Endothelial cell (in vitro differentiated cells): ENCODE results near the gene EPN1. TPM values are rescaled to one million over a fixed set of nuclear protein-coding genes. Genes with fewer than 3 reads are reported as not detected.

Source experiments
- DNase-seq: peaks from one replicate; pipeline ENCODE4 v3.0.0; 2021; ENCODE audit warnings: low spot score
- H3K27ac Mint-ChIP-seq: one replicate; pipeline ENCODE4 v1.8.0; 2021; ENCODE audit warnings: mixed read lengths, inconsistent platforms; ENCODE audit not compliant: unreplicated experiment
- H3K27me3 Mint-ChIP-seq: one replicate; pipeline ENCODE4 v1.8.0; 2021; ENCODE audit warnings: mild to moderate bottlenecking, moderate library complexity, mixed read lengths, inconsistent platforms; ENCODE audit not compliant: unreplicated experiment
- H3K36me3 Mint-ChIP-seq: one replicate; pipeline ENCODE4 v1.8.0; 2021; ENCODE audit warnings: mild to moderate bottlenecking, low read depth, mixed read lengths, inconsistent platforms; ENCODE audit not compliant: unreplicated experiment
- H3K4me1 Mint-ChIP-seq: one replicate; pipeline ENCODE4 v1.8.0; 2021; ENCODE audit warnings: mild to moderate bottlenecking, mixed read lengths, inconsistent platforms; ENCODE audit not compliant: unreplicated experiment
- H3K4me3 Mint-ChIP-seq: one replicate; pipeline ENCODE4 v1.8.0; 2021; ENCODE audit warnings: mild to moderate bottlenecking, mixed read lengths, inconsistent platforms; ENCODE audit not compliant: unreplicated experiment
- H3K9me3 Mint-ChIP-seq: one replicate; pipeline ENCODE4 v1.8.0; 2021; ENCODE audit warnings: mixed read lengths, inconsistent platforms; ENCODE audit not compliant: unreplicated experiment
- CTCF ChIP-seq: fragments of 200-600 bp; sonication (generic); IDR thresholded peaks from one replicate; pipeline ENCODE4 v1.5.0; 2021; ENCODE audit warnings: antibody characterized with exemption; ENCODE audit not compliant: unreplicated experiment
- total RNA-seq: library from RNA; stranded (reverse); fragmentation: NEBNext Ultra II Directional; extraction: Animal tissue kit (Norgen Biotek cat#: 25700); gene quantifications from one replicate; pipeline ENCODE4 v1.2.1, GENCODE V29; 2021; ENCODE audit not compliant: unreplicated experiment

EPN1 gene
- total RNA-seq, 1 donor from 2014 or later: 250 TPM

- TF ChIP-seq CTCF: no peak
- H3K4me3 Mint-ChIP-seq: peak overlapping the region; percentile 74
These were observed 13.2 kb upstream of the EPN1 start for GRCh38 chr19:55661826-55662225.

GRCh38 chr19:55663846-55664536 is 11.0 kb upstream of the EPN1 start:
- H3K4me1 Mint-ChIP-seq: peaks cover 41% of the 10 kb centered on the region
- peak overlapping the region; percentile 93 for H3K27ac Mint-ChIP-seq
- no peak overlapping the region for H3K4me3 Mint-ChIP-seq
- no peak for DNase-seq
- H3K9me3 Mint-ChIP-seq: no peaks in the 10 kb centered on the region
- TF ChIP-seq CTCF: no peak
- peaks cover 61% of the 10 kb centered on the region for H3K36me3 Mint-ChIP-seq
- H3K27me3 Mint-ChIP-seq: peaks cover 40% of the 10 kb centered on the region

More at GRCh38 chr19:55661826-55662225, 13.2 kb upstream of the EPN1 start:
- peaks cover 54% of the 10 kb centered on the region for H3K36me3 Mint-ChIP-seq
- H3K9me3 Mint-ChIP-seq: no peaks in the 10 kb centered on the region
- H3K27ac Mint-ChIP-seq: peak overlapping the region; percentile 77
- peaks cover 58% of the 10 kb centered on the region for H3K4me1 Mint-ChIP-seq
- DNase-seq: no peak
- H3K27me3 Mint-ChIP-seq: peaks cover 37% of the 10 kb centered on the region

- H3K27me3 Mint-ChIP-seq: peaks cover 40% of the 10 kb centered on the region
- no peaks in the 10 kb centered on the region for H3K9me3 Mint-ChIP-seq
- peaks cover 27% of the 10 kb centered on the region for H3K4me1 Mint-ChIP-seq
- no peak for DNase-seq
- no peak for TF ChIP-seq CTCF
- H3K27ac Mint-ChIP-seq: no peak overlapping the region
- H3K4me3 Mint-ChIP-seq: no peak overlapping the region
- H3K36me3 Mint-ChIP-seq: peaks cover 68% of the 10 kb centered on the region
These were observed 8.6 kb upstream of the EPN1 start for GRCh38 chr19:55666343-55667005.

GRCh38 chr19:55667006-55667381 is 8.0 kb upstream of the EPN1 start:
- Mint-ChIP-seq H3K4me3 (no peak overlapping the region), H3K4me1 (peaks cover 22% of the 10 kb centered on the region), H3K27ac (peak overlapping the region; percentile 18), H3K27me3 (peaks cover 36% of the 10 kb centered on the region), H3K9me3 (no peaks in the 10 kb centered on the region), H3K36me3 (peaks cover 64% of the 10 kb centered on the region)
- no peak for TF ChIP-seq CTCF
- no peak for DNase-seq

GRCh38 chr19:55667511-55667910 is 7.5 kb upstream of the EPN1 start:
- TF ChIP-seq CTCF: no peak
- no peak for DNase-seq
- H3K36me3 Mint-ChIP-seq: peaks cover 65% of the 10 kb centered on the region
- peaks cover 23% of the 10 kb centered on the region for H3K4me1 Mint-ChIP-seq
- peaks cover 33% of the 10 kb centered on the region for H3K27me3 Mint-ChIP-seq
- H3K9me3 Mint-ChIP-seq: no peaks in the 10 kb centered on the region
- no peak overlapping the region for H3K27ac Mint-ChIP-seq
- no peak overlapping the region for H3K4me3 Mint-ChIP-seq
